Measurements from ENCODE around the gene DIPK1A.

DIPK1A gene

GRCh38 chr1:92922356-92923035 lies 38.8 kb downstream of the DIPK1A start:
- Mint-ChIP-seq H3K4me1 (no peaks in the 10 kb centered on the region), H3K9me3 (no peaks in the 10 kb centered on the region), H3K4me3 (no peak overlapping the region), H3K27ac (no peak overlapping the region), H3K36me3 (no peaks in the 10 kb centered on the region)
- DNase-seq (ENCODE audit: low spot score in 2 of 2) (no peak), ATAC-seq (no peak)

- Mint-ChIP-seq H3K36me3 (no peaks in the 10 kb centered on the region), H3K4me1 (no peaks in the 10 kb centered on the region), H3K27ac (no peak overlapping the region), H3K4me3 (no peak overlapping the region), H3K9me3 (no peaks in the 10 kb centered on the region)
- ATAC-seq: no peak
- DNase-seq (ENCODE audit: low spot score in 2 of 2): no peak
Measured at GRCh38 chr1:92921031-92922023, 39.9 kb downstream of the DIPK1A start.

- ATAC-seq (no peak), DNase-seq (ENCODE audit: low spot score in 2 of 2) (no peak)
- Mint-ChIP-seq H3K27ac (no peak overlapping the region), H3K4me1 (no peaks in the 10 kb centered on the region), H3K9me3 (no peaks in the 10 kb centered on the region), H3K36me3 (no peaks in the 10 kb centered on the region), H3K4me3 (no peak overlapping the region)
Measured at GRCh38 chr1:92916899-92917298, 44.4 kb downstream of the DIPK1A start.

GRCh38 chr1:92915547-92915946 lies 45.7 kb downstream of the DIPK1A start:
- Mint-ChIP-seq H3K9me3 (no peaks in the 10 kb centered on the region), H3K4me3 (no peak overlapping the region), H3K27ac (no peak overlapping the region), H3K4me1 (no peaks in the 10 kb centered on the region), H3K36me3 (no peaks in the 10 kb centered on the region)
- DNase-seq (ENCODE audit: low spot score in 2 of 2) (no peak), ATAC-seq (no peak)

GRCh38 chr1:92913093-92913819 lies 48.0 kb downstream of the DIPK1A start:
- Mint-ChIP-seq H3K36me3 (no peaks in the 10 kb centered on the region), H3K4me3 (no peak overlapping the region), H3K9me3 (no peaks in the 10 kb centered on the region), H3K27ac (no peak overlapping the region), H3K4me1 (peaks cover 3% of the 10 kb centered on the region)
- ATAC-seq (no peak), DNase-seq (ENCODE audit: low spot score in 2 of 2) (no peak)

GRCh38 chr1:92910081-92910480 lies 51.2 kb downstream of the DIPK1A start:
- ATAC-seq: no peak
- Mint-ChIP-seq H3K36me3 (no peaks in the 10 kb centered on the region), H3K27ac (no peak overlapping the region)

GRCh38 chr1:92909321-92909720 lies 51.9 kb downstream of the DIPK1A start:
- ATAC-seq (no peak), DNase-seq (ENCODE audit: low spot score in 2 of 2) (no peak)
- Mint-ChIP-seq H3K27ac (no peak overlapping the region), H3K9me3 (no peaks in the 10 kb centered on the region), H3K36me3 (no peaks in the 10 kb centered on the region), H3K4me1 (peaks cover 9% of the 10 kb centered on the region), H3K4me3 (no peak overlapping the region)

More at GRCh38 chr1:92910081-92910480, 51.2 kb downstream of the DIPK1A start:
- Mint-ChIP-seq H3K4me3 (no peak overlapping the region), H3K4me1 (peaks cover 9% of the 10 kb centered on the region), H3K9me3 (no peaks in the 10 kb centered on the region)
- DNase-seq (ENCODE audit: low spot score in 2 of 2): no peak

GRCh38 chr1:92907949-92908684 lies 53.1 kb downstream of the DIPK1A start:
- no peak for DNase-seq (ENCODE audit: low spot score in 2 of 2)
- H3K27ac Mint-ChIP-seq: no peak overlapping the region
- H3K4me1 Mint-ChIP-seq: peaks cover 9% of the 10 kb centered on the region
- no peaks in the 10 kb centered on the region for H3K9me3 Mint-ChIP-seq
- H3K36me3 Mint-ChIP-seq: no peaks in the 10 kb centered on the region
- ATAC-seq: no peak
- no peak overlapping the region for H3K4me3 Mint-ChIP-seq

GRCh38 chr1:92903765-92904164 lies 57.5 kb downstream of the DIPK1A start:
- no peak overlapping the region for H3K27ac Mint-ChIP-seq
- ATAC-seq: no peak

GRCh38 chr1:92902406-92902744 lies 58.9 kb downstream of the DIPK1A start:
- no peaks in the 10 kb centered on the region for H3K4me1 Mint-ChIP-seq
- DNase-seq (ENCODE audit: low spot score in 2 of 2): no peak
- peaks cover 8% of the 10 kb centered on the region for H3K9me3 Mint-ChIP-seq
- H3K4me3 Mint-ChIP-seq: no peak overlapping the region
- ATAC-seq: no peak
- no peak overlapping the region for H3K27ac Mint-ChIP-seq
- no peaks in the 10 kb centered on the region for H3K36me3 Mint-ChIP-seq

More at GRCh38 chr1:92903765-92904164, 57.5 kb downstream of the DIPK1A start:
- H3K4me1 Mint-ChIP-seq: peaks cover 9% of the 10 kb centered on the region
- H3K36me3 Mint-ChIP-seq: no peaks in the 10 kb centered on the region
- H3K4me3 Mint-ChIP-seq: no peak overlapping the region
- peaks cover 8% of the 10 kb centered on the region for H3K9me3 Mint-ChIP-seq
- no peak for DNase-seq (ENCODE audit: low spot score in 2 of 2)

GRCh38 chr1:92901699-92902405 lies 59.4 kb downstream of the DIPK1A start:
- ATAC-seq: no peak
- H3K9me3 Mint-ChIP-seq: peaks cover 8% of the 10 kb centered on the region

GRCh38 chr1:92901126-92901525 lies 60.1 kb downstream of the DIPK1A start:
- no peaks in the 10 kb centered on the region for H3K36me3 Mint-ChIP-seq
- H3K27ac Mint-ChIP-seq: peak overlapping the region; percentile 52
- DNase-seq (ENCODE audit: low spot score in 2 of 2) (no peak), ATAC-seq (no peak)
- peaks cover 8% of the 10 kb centered on the region for H3K9me3 Mint-ChIP-seq
- no peak overlapping the region for H3K4me3 Mint-ChIP-seq
- H3K4me1 Mint-ChIP-seq: no peaks in the 10 kb centered on the region

More at GRCh38 chr1:92901699-92902405, 59.4 kb downstream of the DIPK1A start:
- no peaks in the 10 kb centered on the region for H3K36me3 Mint-ChIP-seq
- DNase-seq (ENCODE audit: low spot score in 2 of 2): no peak
- no peak overlapping the region for H3K4me3 Mint-ChIP-seq
- no peaks in the 10 kb centered on the region for H3K4me1 Mint-ChIP-seq
- H3K27ac Mint-ChIP-seq: peak overlapping the region; percentile 52

- H3K36me3 Mint-ChIP-seq: no peaks in the 10 kb centered on the region
- no peaks in the 10 kb centered on the region for H3K4me1 Mint-ChIP-seq
- H3K9me3 Mint-ChIP-seq: peaks cover 8% of the 10 kb centered on the region
- ATAC-seq (no peak), DNase-seq (ENCODE audit: low spot score in 2 of 2) (no peak)
- no peak overlapping the region for H3K27ac Mint-ChIP-seq
- H3K4me3 Mint-ChIP-seq: no peak overlapping the region
Measured at GRCh38 chr1:92900539-92900938, 60.7 kb downstream of the DIPK1A start.

GRCh38 chr1:92899780-92900179 lies 61.5 kb downstream of the DIPK1A start:
- Mint-ChIP-seq H3K36me3 (no peaks in the 10 kb centered on the region), H3K27ac (no peak overlapping the region), H3K4me3 (no peak overlapping the region)

More at GRCh38 chr1:92899780-92900179, 61.5 kb downstream of the DIPK1A start:
- ATAC-seq (no peak), DNase-seq (ENCODE audit: low spot score in 2 of 2) (no peak)
- H3K9me3 Mint-ChIP-seq: peaks cover 8% of the 10 kb centered on the region
- H3K4me1 Mint-ChIP-seq: peaks cover under 1% of the 10 kb centered on the region
